CD4-positive, CD25-positive, alpha-beta regulatory T cell (primary cell): Measurements from ENCODE around the gene SIKE1. TPM values are rescaled to one million over a fixed set of nuclear protein-coding genes. Genes with fewer than 3 reads are reported as not detected.
"Not testable (repeated sequence)": the region's sequence is repeated elsewhere in the genome, so short reads cannot be mapped to it uniquely, and the experiment has no call there.

Experiments
- ATAC-seq, 2 donors: fragments of 150-1000 bp; cut with Tn5 transposase; one replicate each; pipeline ENCODE4 v1.10.0; 2021; ENCODE audit warnings: low read depth in 2 of 2, moderate number of reproducible peaks in 2 of 2, moderate library complexity in 1 of 2
- DNase-seq, 3 donors: peaks; one replicate each; pipeline versions ENCODE4 v3.0.0 to v3.0.0-alpha.2; 2012 to 2022; ENCODE audit warnings: mixed read lengths in 1 of 3
- H3K27ac ChIP-seq: one replicate; pipeline ENCODE4 v1.7.0; 2013; ENCODE audit warnings: mild to moderate bottlenecking, low read length; ENCODE audit not compliant: insufficient read depth, poor library complexity, severe bottlenecking
- H3K27me3 ChIP-seq: one replicate; pipeline ENCODE4 v1.7.0; 2013; ENCODE audit warnings: low read length; ENCODE audit not compliant: control insufficient read depth, insufficient read depth
- H3K36me3 ChIP-seq: one replicate; pipeline ENCODE4 v1.7.0; 2013; ENCODE audit warnings: mild to moderate bottlenecking, low read length, moderate library complexity; ENCODE audit not compliant: control insufficient read depth, insufficient read depth
- H3K4me1 ChIP-seq: 2 replicates; pipeline ENCODE4 v1.7.0; 2013; ENCODE audit warnings: mild to moderate bottlenecking, low read length; ENCODE audit not compliant: insufficient read depth, control insufficient read depth, poor library complexity, severe bottlenecking
- H3K4me3 ChIP-seq: one replicate; pipeline ENCODE4 v1.7.0; 2013; ENCODE audit warnings: low read depth, mild to moderate bottlenecking, low read length, moderate library complexity
- H3K9me3 ChIP-seq, 2 experiments: 1 replicate in 1 of 2; 2 replicates in 1 of 2; pipeline ENCODE4 v1.7.0; 2013; ENCODE audit warnings: low read length in 2 of 2, mild to moderate bottlenecking in 1 of 2, moderate library complexity in 1 of 2; ENCODE audit not compliant: control insufficient read depth in 2 of 2
- H3K27ac Mint-ChIP-seq, 3 donors: one replicate each; pipeline ENCODE4 v1.8.0; 2020 to 2022; ENCODE audit warnings: mild to moderate bottlenecking in 3 of 3, mixed read lengths in 3 of 3, moderate library complexity in 2 of 3
- H3K27me3 Mint-ChIP-seq: one replicate; pipeline ENCODE4 v1.8.0; 2022; ENCODE audit warnings: mild to moderate bottlenecking, mixed read lengths
- H3K36me3 Mint-ChIP-seq: one replicate; pipeline ENCODE4 v1.8.0; 2020; ENCODE audit warnings: mixed read lengths
- H3K4me1 Mint-ChIP-seq, 4 donors: one replicate each; pipeline ENCODE4 v1.8.0; 2020 to 2022; ENCODE audit warnings: mixed read lengths in 4 of 4, mild to moderate bottlenecking in 1 of 4
- H3K4me3 Mint-ChIP-seq, 4 donors: one replicate each; pipeline ENCODE4 v1.8.0; 2020 to 2022; ENCODE audit warnings: mild to moderate bottlenecking in 4 of 4, mixed read lengths in 4 of 4, moderate library complexity in 3 of 4
- H3K9me3 Mint-ChIP-seq, 7 donors: one replicate each; pipeline ENCODE4 v1.8.0; 2020 to 2022; ENCODE audit warnings: mixed read lengths in 7 of 7, mild to moderate bottlenecking in 3 of 7, moderate library complexity in 2 of 7
- polyA plus RNA-seq, 4 donors: library from polyadenylated mRNA; unstranded; fragments of 300-500 nt; fragmentation: Illumina TruSeq; gene quantifications; one replicate each; pipeline ENCODE4 v1.2.3, GENCODE V29; 2021
- total RNA-seq: library from RNA; stranded (reverse); gene quantifications from one replicate; pipeline ENCODE4 v1.2.3, GENCODE V29; 2022

Gene SIKE1
- total and polyA plus RNA-seq, 5 donors from 2014 or later: 28.0 to 51.3 (median 34.6) TPM

- Mint-ChIP-seq H3K27me3 (peaks cover 12% of the 10 kb centered on the region), H3K4me3 (peak overlapping the region; percentile 97 to 100 (median 98)), H3K4me1 (peaks cover 54 to 93% (median 85%) of the 10 kb centered on the region in 4 donors), H3K27ac (peak overlapping the region; percentile 31 to 100 (median 35)), H3K36me3 (peaks cover 14% of the 10 kb centered on the region)
- not testable (repeated sequence) for ATAC-seq, H3K9me3 Mint-ChIP-seq, H3K9me3 ChIP-seq, DNase-seq, H3K27me3 ChIP-seq
- peak overlapping the region; percentile 99 for H3K4me3 ChIP-seq
- peaks cover 82% of the 10 kb centered on the region for H3K4me1 ChIP-seq
- peak overlapping the region; percentile 100 for H3K27ac ChIP-seq
- peaks cover 20% of the 10 kb centered on the region for H3K36me3 ChIP-seq
These were observed 26.8 kb downstream of the SIKE1 start for GRCh38 chr1:114753702-114754101.

DNA sequence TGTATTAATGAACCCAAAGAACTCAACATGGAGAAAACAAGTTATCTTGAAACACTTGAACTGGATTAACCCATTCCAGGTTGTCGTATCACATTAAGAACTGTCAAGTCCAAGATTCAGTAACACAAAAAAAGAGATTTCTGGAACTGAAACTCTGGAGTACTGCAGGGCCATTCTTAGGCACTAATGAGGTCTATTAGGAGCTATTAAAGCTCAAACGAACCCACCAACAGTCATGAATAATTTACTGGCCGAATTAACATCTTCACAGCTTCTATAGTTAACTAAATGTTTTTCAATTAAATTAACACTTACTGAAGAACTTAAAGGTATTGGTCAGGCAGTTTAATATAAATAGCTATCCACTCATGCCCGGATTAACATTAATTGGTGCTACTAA lies 27.3 kb downstream of the SIKE1 start:
- H3K27me3 Mint-ChIP-seq: peaks cover 12% of the 10 kb centered on the region
- no peaks in the 10 kb centered on the region for H3K27me3 ChIP-seq
- peaks cover 26% of the 10 kb centered on the region for H3K36me3 ChIP-seq
- ATAC-seq (no peak), DNase-seq (no peak)
- peak overlapping the region; percentile 99 for H3K4me3 ChIP-seq
- H3K9me3 ChIP-seq: no peaks in the 10 kb centered on the region
- peaks cover 83% of the 10 kb centered on the region for H3K4me1 ChIP-seq
- peak overlapping the region in 1 of 3 donors; percentile 35 for H3K27ac Mint-ChIP-seq
- H3K4me3 Mint-ChIP-seq: peak overlapping the region; percentile 54 to 98 (median 77)
- no peaks in the 10 kb centered on the region for H3K9me3 Mint-ChIP-seq
- H3K36me3 Mint-ChIP-seq: peaks cover 19% of the 10 kb centered on the region
- H3K4me1 Mint-ChIP-seq: peaks cover 57 to 97% (median 86%) of the 10 kb centered on the region in 4 donors
- no peak overlapping the region for H3K27ac ChIP-seq

DNA sequence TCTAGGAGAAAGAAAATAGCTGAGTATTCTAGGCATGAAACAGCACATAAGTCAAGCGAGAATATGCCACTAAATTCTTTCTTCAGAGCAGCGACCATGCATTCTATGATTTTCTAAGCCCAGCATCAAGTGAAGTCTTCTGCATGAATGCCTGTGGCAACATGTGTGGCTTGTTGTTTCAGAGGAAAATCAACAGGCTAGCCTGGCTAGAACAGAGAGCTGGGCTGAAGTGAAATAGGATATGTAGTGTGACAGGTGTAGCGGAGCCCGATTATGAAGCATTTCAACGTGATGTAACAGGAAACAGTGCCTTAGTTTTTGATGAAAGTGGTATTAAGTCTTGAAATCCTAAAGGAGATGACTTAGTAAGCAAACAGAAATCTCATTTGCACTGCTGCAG lies 29.7 kb downstream of the SIKE1 start:
- Histone ChIP-seq H3K4me1 (peaks cover 82% of the 10 kb centered on the region), H3K4me3 (peak overlapping the region; percentile 61), H3K36me3 (peaks cover 48% of the 10 kb centered on the region), H3K9me3 (no peaks in the 10 kb centered on the region), H3K27ac (no peak overlapping the region), H3K27me3 (no peaks in the 10 kb centered on the region)
- no peaks in the 10 kb centered on the region for H3K9me3 Mint-ChIP-seq
- H3K4me1 Mint-ChIP-seq: peaks cover 67 to 96% (median 87%) of the 10 kb centered on the region in 4 donors
- no peak overlapping the region for H3K27ac Mint-ChIP-seq
- no peaks in the 10 kb centered on the region for H3K27me3 Mint-ChIP-seq
- ATAC-seq: no peak
- peak in 1 of 3 donors; percentile 11 for DNase-seq
- H3K4me3 Mint-ChIP-seq: peak overlapping the region; percentile 10 to 98 (median 69)
- peaks cover 34% of the 10 kb centered on the region for H3K36me3 Mint-ChIP-seq

DNA sequence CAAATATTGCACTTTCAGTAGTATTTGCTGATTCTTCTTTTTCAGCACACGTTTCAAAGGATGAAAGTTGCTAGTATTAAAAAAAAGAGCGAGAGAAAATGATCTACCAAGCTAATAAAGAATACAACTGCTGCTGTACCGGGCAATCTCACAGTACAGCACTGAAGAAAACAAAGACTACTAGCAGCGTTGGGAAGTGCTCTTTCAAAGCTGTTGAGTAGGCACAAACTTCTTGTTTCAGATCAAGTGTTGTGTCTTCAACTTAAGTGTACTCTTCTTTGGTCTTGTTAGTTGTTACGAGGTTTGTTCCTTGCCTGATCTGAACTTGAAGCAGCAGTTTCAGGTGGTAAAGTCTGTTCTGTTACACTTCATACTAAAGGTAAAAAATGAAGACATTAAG lies 30.6 kb downstream of the SIKE1 start:
- ATAC-seq: no peak
- H3K4me1 ChIP-seq: peaks cover 73% of the 10 kb centered on the region
- Mint-ChIP-seq H3K4me3 (peak overlapping the region in 3 of 4 donors; percentile 66 to 98 (median 72)), H3K36me3 (peaks cover 38% of the 10 kb centered on the region), H3K27me3 (no peaks in the 10 kb centered on the region), H3K27ac (peak overlapping the region in 1 of 3 donors; percentile 22), H3K9me3 (no peaks in the 10 kb centered on the region), H3K4me1 (peaks cover 75 to 96% (median 85%) of the 10 kb centered on the region in 4 donors)
- H3K9me3 ChIP-seq: no peaks in the 10 kb centered on the region
- H3K4me3 ChIP-seq: peak overlapping the region; percentile 61
- no peaks in the 10 kb centered on the region for H3K27me3 ChIP-seq
- H3K27ac ChIP-seq: no peak overlapping the region
- DNase-seq: no peak
- peaks cover 52% of the 10 kb centered on the region for H3K36me3 ChIP-seq

DNA sequence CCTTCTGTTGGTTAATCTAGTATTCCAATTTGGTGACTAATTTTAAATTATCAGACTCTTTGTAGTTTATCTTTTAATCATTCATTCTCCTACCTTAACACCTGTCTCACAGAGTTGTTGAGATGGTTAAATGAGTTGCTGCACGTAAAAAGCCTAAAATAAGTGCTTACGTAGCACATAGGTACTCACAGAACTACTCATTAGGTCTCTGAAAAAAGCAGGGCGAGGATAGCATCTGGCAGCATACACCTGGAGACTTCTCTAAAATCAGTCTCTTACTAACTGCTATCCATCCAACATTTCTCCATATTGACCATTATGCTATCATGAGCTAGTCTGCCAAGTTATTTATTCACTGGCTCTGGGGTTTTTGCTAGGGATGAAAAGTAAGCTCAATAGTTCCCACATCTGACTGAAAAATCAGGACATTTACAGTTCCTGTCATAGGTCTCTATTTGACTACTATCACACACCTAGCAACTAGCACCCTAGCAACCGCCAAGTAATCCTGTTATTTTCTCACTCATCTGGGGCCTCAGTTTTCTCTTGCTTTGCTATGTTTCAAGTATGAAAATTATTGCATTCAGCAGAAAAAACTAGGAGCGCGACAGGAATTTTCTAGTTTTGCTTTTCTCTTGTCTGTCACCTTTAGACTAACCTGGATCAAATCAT lies 33.9 kb downstream of the SIKE1 start:
- no peak for DNase-seq
- H3K4me1 Mint-ChIP-seq: peaks cover 68 to 93% (median 82%) of the 10 kb centered on the region in 4 donors
- H3K9me3 Mint-ChIP-seq: no peaks in the 10 kb centered on the region
- H3K4me1 ChIP-seq: peaks cover 52% of the 10 kb centered on the region
- peaks cover 73% of the 10 kb centered on the region for H3K36me3 ChIP-seq
- peak overlapping the region in 2 of 4 donors; percentile 8 to 11 for H3K4me3 Mint-ChIP-seq
- no peaks in the 10 kb centered on the region for H3K27me3 ChIP-seq
- peak overlapping the region in 1 of 3 donors; percentile 32 for H3K27ac Mint-ChIP-seq
- no peaks in the 10 kb centered on the region for H3K27me3 Mint-ChIP-seq
- H3K9me3 ChIP-seq: no peaks in the 10 kb centered on the region
- peaks cover 54% of the 10 kb centered on the region for H3K36me3 Mint-ChIP-seq
- H3K4me3 ChIP-seq: peak overlapping the region; percentile 2
- peak overlapping the region; percentile 26 for H3K27ac ChIP-seq
- no peak for ATAC-seq

GRCh38 chr1:114745291-114745690 lies 35.2 kb downstream of the SIKE1 start:
- H3K4me1 Mint-ChIP-seq: peaks cover 67 to 93% (median 77%) of the 10 kb centered on the region in 4 donors
- H3K27ac Mint-ChIP-seq: peak overlapping the region in 1 of 3 donors; percentile 16
- no peaks in the 10 kb centered on the region for H3K9me3 ChIP-seq
- H3K4me1 ChIP-seq: peaks cover 40% of the 10 kb centered on the region
- peaks cover 58% of the 10 kb centered on the region for H3K36me3 Mint-ChIP-seq
- no peaks in the 10 kb centered on the region for H3K9me3 Mint-ChIP-seq
- H3K4me3 Mint-ChIP-seq: peak overlapping the region in 2 of 4 donors; percentile 0 to 11
- H3K4me3 ChIP-seq: peak overlapping the region; percentile 20
- ATAC-seq (no peak), DNase-seq (no peak)
- no peaks in the 10 kb centered on the region for H3K27me3 ChIP-seq
- no peaks in the 10 kb centered on the region for H3K27me3 Mint-ChIP-seq
- H3K36me3 ChIP-seq: peaks cover 80% of the 10 kb centered on the region
- H3K27ac ChIP-seq: peak overlapping the region; percentile 17

DNA sequence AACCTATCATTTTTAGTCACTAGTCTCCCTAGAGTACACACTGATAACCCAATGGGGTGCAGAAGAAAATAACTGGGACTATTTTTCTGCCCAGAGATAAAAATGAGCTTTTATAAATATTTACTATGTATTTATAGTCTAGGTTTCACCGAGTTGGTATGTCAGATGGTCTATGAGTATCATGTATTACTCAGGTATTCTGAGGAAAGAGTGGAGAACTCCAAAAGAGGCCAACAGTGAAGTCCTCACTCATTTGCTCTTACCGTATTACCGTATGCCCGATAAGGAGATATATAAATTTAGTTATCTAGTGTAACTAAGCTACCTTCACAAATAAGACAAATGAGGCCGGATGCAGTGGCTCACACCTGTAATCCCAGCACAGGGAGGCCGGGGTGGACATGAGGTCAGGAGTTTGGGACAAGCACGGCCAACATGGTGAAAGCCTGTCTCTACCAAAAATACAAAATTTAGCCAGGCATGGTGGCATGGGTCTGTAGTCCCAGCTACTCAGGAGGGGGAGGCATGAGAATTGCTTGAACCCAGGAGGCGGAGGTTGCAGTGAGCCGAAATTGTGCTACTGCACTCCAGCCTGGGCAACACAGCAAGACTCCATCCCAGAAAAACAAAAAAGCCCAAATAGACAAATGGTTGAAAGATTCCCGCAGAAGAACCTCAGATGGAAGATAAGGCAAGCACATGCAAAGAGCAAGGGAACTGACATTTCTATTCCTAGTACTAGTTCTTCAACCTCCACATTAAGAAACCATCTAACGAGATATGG lies 38.3 kb downstream of the SIKE1 start:
- peak overlapping the region in 1 of 3 donors; percentile 39 for H3K27ac Mint-ChIP-seq
- peaks cover 42% of the 10 kb centered on the region for H3K36me3 Mint-ChIP-seq
- Histone ChIP-seq H3K4me3 (peak overlapping the region; percentile 1), H3K27me3 (no peaks in the 10 kb centered on the region), H3K36me3 (peaks cover 77% of the 10 kb centered on the region), H3K9me3 (no peaks in the 10 kb centered on the region), H3K27ac (no peak overlapping the region), H3K4me1 (peaks cover 21% of the 10 kb centered on the region)
- ATAC-seq (no peak), DNase-seq (no peak)
- peaks cover 56 to 78% (median 64%) of the 10 kb centered on the region in 4 donors for H3K4me1 Mint-ChIP-seq
- H3K4me3 Mint-ChIP-seq: no peak overlapping the region
- H3K9me3 Mint-ChIP-seq: no peaks in the 10 kb centered on the region
- H3K27me3 Mint-ChIP-seq: no peaks in the 10 kb centered on the region
